ENCODE data around the gene NRTN. TPM values are rescaled to one million over a fixed set of nuclear protein-coding genes. Genes with fewer than 3 reads are reported as not detected.

The NRTN gene
- total RNA-seq, 1 donor, result not detected

GRCh38 chr19:5790559-5791520, 14.0 kb upstream of the NRTN start, which contains the start of gene DUS3L:
Gene DUS3L (minus strand): TSS chr19:5791163. CDS start chr19:5791141, 22 bp downstream.
- H3K4me3 ChIP-seq (ENCODE audit: low read depth, low read length), result peak within 1 kb of the TSS; percentile 94
- TF ChIP-seq CTCF (IDR thresholded peaks at IDR 0.05; ENCODE audit: insufficient read depth, low read depth, low read length), result no peak
- DNase-seq (ENCODE audit: low read depth), result peak; percentile 99

- no peak overlapping the region for H3K4me3 ChIP-seq (ENCODE audit: low read depth, low read length)
- DNase-seq (ENCODE audit: low read depth), result peak; percentile 16
- no peak for TF ChIP-seq CTCF (IDR thresholded peaks at IDR 0.05; ENCODE audit: insufficient read depth, low read depth, low read length)
These were observed 12.6 kb upstream of the NRTN start for GRCh38 chr19:5792224-5792623.

- TF ChIP-seq CTCF (IDR thresholded peaks at IDR 0.05; ENCODE audit: insufficient read depth, low read depth, low read length), result no peak
- H3K4me3 ChIP-seq (ENCODE audit: low read depth, low read length), result no peak overlapping the region
- no peak for DNase-seq (ENCODE audit: low read depth)
These were observed 11.7 kb upstream of the NRTN start for GRCh38 chr19:5793188-5793587.

GRCh38 chr19:5795382-5795919, 9.4 kb upstream of the NRTN start:
- no peak for TF ChIP-seq CTCF (IDR thresholded peaks at IDR 0.05; ENCODE audit: insufficient read depth, low read depth, low read length)
- no peak overlapping the region for H3K4me3 ChIP-seq (ENCODE audit: low read depth, low read length)

GRCh38 chr19:5798244-5798643, 6.6 kb upstream of the NRTN start:
- TF ChIP-seq CTCF (IDR thresholded peaks at IDR 0.05; ENCODE audit: insufficient read depth, low read depth, low read length), result no peak

More at GRCh38 chr19:5795382-5795919, 9.4 kb upstream of the NRTN start:
- no peak for DNase-seq (ENCODE audit: low read depth)

GRCh38 chr19:5799247-5800241, 5.3 kb upstream of the NRTN start:
- no peak for TF ChIP-seq CTCF (IDR thresholded peaks at IDR 0.05; ENCODE audit: insufficient read depth, low read depth, low read length)
- DNase-seq (ENCODE audit: low read depth), result no peak
- no peak overlapping the region for H3K4me3 ChIP-seq (ENCODE audit: low read depth, low read length)

More at GRCh38 chr19:5798244-5798643, 6.6 kb upstream of the NRTN start:
- no peak overlapping the region for H3K4me3 ChIP-seq (ENCODE audit: low read depth, low read length)
- DNase-seq (ENCODE audit: low read depth), result no peak

Measured in fibroblast of villous mesenchyme (primary cell).